ENCODE results near the gene MPDU1. TPM values are rescaled to one million over a fixed set of nuclear protein-coding genes. Genes with fewer than 3 reads are reported as not detected.
A peak's percentile ranks its signal among the peaks of the same experiment; 100 is the strongest.

MPDU1 gene
- total and polyA plus RNA-seq, 2 of the 13 experiments (the other 11 are each of a cell fraction or from before 2014, with no cell fraction given) = 112 to 167 TPM

GRCh38 chr17:7550344-7550743, 33.3 kb upstream of the MPDU1 start:
- no TSS peak for BruUV-seq (replicated peaks)
- DNase-seq (ENCODE audit: low spot score) (no peak), ATAC-seq (peak; percentile 7; the same call in 1 of the 3 replicates), FAIRE-seq (no peak)
- Histone ChIP-seq H3K4me1 (ENCODE audit: insufficient read depth, low read length) (peaks cover 52% of the 10 kb centered on the region), H3K36me3 (replicated peaks in 1 of 2; ENCODE audit: control insufficient read depth in 1 of 2, insufficient read depth in 2 of 2, low read length in 2 of 2) (no peaks in the 10 kb centered on the region), H3K4me3 (replicated peaks in 1 of 3; ENCODE audit: insufficient read depth in 1 of 3, low read depth in 2 of 3, low read length in 3 of 3) (peak overlapping the region in 1 of 3 experiments; percentile 28; a peak in 1 of 6 replicates), H3K27me3 (ENCODE audit: control insufficient read depth in 1 of 2, insufficient read depth in 2 of 2, low read length in 2 of 2) (no peaks in the 10 kb centered on the region), H3K4me2 (ENCODE audit: low read depth, low read length) (peak overlapping the region; percentile 65), H4K20me1 (ENCODE audit: insufficient read depth, low read length) (no peaks in the 10 kb centered on the region), H3K79me2 (ENCODE audit: insufficient read depth, low read length) (no peaks in the 10 kb centered on the region), H3K9ac (ENCODE audit: insufficient read depth, low read depth, low read length) (no peak overlapping the region), H2AFZ (ENCODE audit: low read length) (no peak overlapping the region), H3K27ac (ENCODE audit: extremely low read length, insufficient read depth, low read length) (no peak overlapping the region), H3K9me3 (ENCODE audit: low read length) (no peaks in the 10 kb centered on the region)
- CTCF ChIA-PET (ENCODE audit: low intra/inter-chr PET ratio, low total read pairs) = no interaction called here
- POLR2A ChIA-PET = interaction anchor here (1.3 to 3.9 kb wide), 2 partner anchors 8 to 10 kb away, joined by 10 to 18 read pairs; partner anchors contain the start of gene TNFSF13
- WGBS (ENCODE audit: low lambda C conversion rate) = 24% methylated on average over 6 of the region's 6 CpGs
- 0 out of 2 replicates have a peak, but pooled peaks have one; percentile 19 for TF ChIP-seq PATZ1 (CRISPR knock-in tag; IDR thresholded peaks at IDR 0.05)
- peak; percentile 23; the same call in 1 of the 2 replicates for TF ChIP-seq ZFX (CRISPR knock-in tag; IDR thresholded peaks at IDR 0.05; ENCODE audit: low read depth)
- TF ChIP-seq ZNF10 (CRISPR knock-in tag; IDR thresholded peaks at IDR 0.05; ENCODE audit: borderline replicate concordance, low read depth) = no peak
- TF ChIP-seq, protein P1, sequence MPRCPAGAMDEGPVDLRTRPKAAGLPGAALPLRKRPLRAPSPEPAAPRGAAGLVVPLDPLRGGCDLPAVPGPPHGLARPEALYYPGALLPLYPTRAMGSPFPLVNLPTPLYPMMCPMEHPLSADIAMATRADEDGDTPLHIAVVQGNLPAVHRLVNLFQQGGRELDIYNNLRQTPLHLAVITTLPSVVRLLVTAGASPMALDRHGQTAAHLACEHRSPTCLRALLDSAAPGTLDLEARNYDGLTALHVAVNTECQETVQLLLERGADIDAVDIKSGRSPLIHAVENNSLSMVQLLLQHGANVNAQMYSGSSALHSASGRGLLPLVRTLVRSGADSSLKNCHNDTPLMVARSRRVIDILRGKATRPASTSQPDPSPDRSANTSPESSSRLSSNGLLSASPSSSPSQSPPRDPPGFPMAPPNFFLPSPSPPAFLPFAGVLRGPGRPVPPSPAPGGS (CRISPR knock-in tag; IDR thresholded peaks at IDR 0.05) = peak; percentile 58; the same call in 1 of the 2 replicates
- in situ Hi-C loops (cut with HindIII; ENCODE audit: extremely low pct_ligation_motif_present, low pct_unique_long_range_greater_than_20kb) = no loop called here
- intact Hi-C loops (cut with micrococcal nuclease; ENCODE audit: unreplicated experiment) = no loop called here

Measured in HepG2 (cell line).